GM18511 (cell line): ENCODE results near the gene CNNM2.

Experiments
- ATAC-seq: cut with Tn5 transposase; IDR thresholded peaks from one replicate; pipeline ENCODE4 v1.9.1; 2021; ENCODE audit warnings: mild to moderate bottlenecking, moderate library complexity; ENCODE audit not compliant: unreplicated experiment

CNNM2 gene

GRCh38 chr10:103100620-103101019 is 182.5 kb downstream of the CNNM2 start:
- ATAC-seq, result no peak

GRCh38 chr10:103102195-103102594 is 184.1 kb downstream of the CNNM2 start:
- ATAC-seq, result no peak

GRCh38 chr10:103103989-103104388 is 185.9 kb downstream of the CNNM2 start:
- ATAC-seq, result no peak

- no peak for ATAC-seq
Measured at GRCh38 chr10:103104721-103105120, 186.6 kb downstream of the CNNM2 start.

- no peak for ATAC-seq
Measured at GRCh38 chr10:103105462-103105861, 187.4 kb downstream of the CNNM2 start.

- no peak for ATAC-seq
Measured at GRCh38 chr10:103106539-103106938, 188.4 kb downstream of the CNNM2 start.

GRCh38 chr10:103109821-103110220 is 191.7 kb downstream of the CNNM2 start:
- ATAC-seq, result no peak

GRCh38 chr10:103110407-103110806 is 192.3 kb downstream of the CNNM2 start:
- no peak for ATAC-seq

GRCh38 chr10:103111031-103111917 is 193.2 kb downstream of the CNNM2 start:
- peak; percentile 63 for ATAC-seq

GRCh38 chr10:103111918-103112877 is 194.1 kb downstream of the CNNM2 start:
- peak; percentile 81 for ATAC-seq

GRCh38 chr10:103114876-103115275 is 196.8 kb downstream of the CNNM2 start:
- no peak for ATAC-seq

GRCh38 chr10:103117247-103117646 is 199.2 kb downstream of the CNNM2 start:
- ATAC-seq, result no peak

GRCh38 chr10:103120546-103120945 is 202.5 kb downstream of the CNNM2 start:
- no peak for ATAC-seq

- no peak for ATAC-seq
Measured at GRCh38 chr10:103120977-103121735, 203.1 kb downstream of the CNNM2 start.

- ATAC-seq, result no peak
Measured at GRCh38 chr10:103123282-103124024, 205.4 kb downstream of the CNNM2 start.

GRCh38 chr10:103124420-103125096 is 206.5 kb downstream of the CNNM2 start:
- no peak for ATAC-seq

- ATAC-seq, result peak; percentile 94
Measured at GRCh38 chr10:103125323-103126267, 207.5 kb downstream of the CNNM2 start.

GRCh38 chr10:103127241-103127640 is 209.1 kb downstream of the CNNM2 start:
- no peak for ATAC-seq
